Measurements from ENCODE around the gene ZBED1.
"Not testable (repeated sequence)": the region's sequence is repeated elsewhere in the genome, so short reads cannot be mapped to it uniquely, and the experiment has no call there.

Gene ZBED1

GRCh38 chrX:2500803-2501558 lies at the start of gene ZBED1, which contains the start of gene DHRSX:
TSS of gene ZBED1 (minus strand) at chrX:2500976. CDS start at chrX:2490719, 10,257 bp downstream.
TSS of gene DHRSX (minus strand) at chrX:2500976. CDS start at chrX:2500925, 51 bp downstream.
- DNase-seq, result no peak

GRCh38 chrX:2549876-2550275 lies 49.1 kb upstream of the ZBED1 start:
- no peak for DNase-seq

GRCh38 chrX:2548711-2549423 lies 48.1 kb upstream of the ZBED1 start:
- no peak for DNase-seq

- no peak for DNase-seq
These were observed 47.0 kb upstream of the ZBED1 start for GRCh38 chrX:2547736-2548135.

DNA sequence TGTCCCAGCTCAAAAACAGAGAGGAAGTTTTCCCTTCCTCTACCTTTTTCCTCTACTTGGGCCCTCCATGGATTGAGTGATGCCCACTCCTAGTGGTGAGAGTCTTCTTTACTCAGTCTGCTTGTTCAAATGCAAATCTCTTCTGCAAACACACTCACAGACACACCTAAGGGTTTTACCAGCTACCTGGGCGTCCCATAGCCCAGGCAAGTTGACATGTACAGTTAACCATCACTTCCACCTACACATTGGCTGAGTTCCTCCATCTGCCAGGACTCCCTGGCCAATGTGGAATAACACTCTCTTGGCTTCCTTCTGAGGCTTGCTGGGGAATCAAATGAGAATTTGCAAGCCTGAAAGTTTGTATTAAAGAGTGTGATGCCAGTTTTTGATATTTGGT lies 45.7 kb upstream of the ZBED1 start:
- no peak for DNase-seq

DNA sequence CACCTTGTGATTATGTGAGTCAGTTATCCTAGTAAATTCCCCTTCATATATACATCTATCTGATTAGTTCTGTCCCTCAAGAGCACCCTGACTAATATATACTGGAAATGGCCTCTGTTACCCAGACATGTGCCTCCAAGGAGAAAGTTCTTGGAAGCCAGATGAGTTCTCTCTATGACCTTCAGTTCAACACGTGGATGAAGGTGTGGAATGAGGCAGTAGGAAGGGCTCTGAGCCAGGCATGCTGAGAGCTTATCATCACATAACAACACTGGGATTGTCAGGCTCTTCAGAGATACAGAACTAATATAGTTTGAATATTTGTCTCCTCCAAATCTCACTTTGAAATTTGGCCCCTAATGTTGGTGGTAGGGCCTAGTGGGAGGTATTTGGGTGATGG lies 44.4 kb upstream of the ZBED1 start:
- DNase-seq, result no peak

DNA sequence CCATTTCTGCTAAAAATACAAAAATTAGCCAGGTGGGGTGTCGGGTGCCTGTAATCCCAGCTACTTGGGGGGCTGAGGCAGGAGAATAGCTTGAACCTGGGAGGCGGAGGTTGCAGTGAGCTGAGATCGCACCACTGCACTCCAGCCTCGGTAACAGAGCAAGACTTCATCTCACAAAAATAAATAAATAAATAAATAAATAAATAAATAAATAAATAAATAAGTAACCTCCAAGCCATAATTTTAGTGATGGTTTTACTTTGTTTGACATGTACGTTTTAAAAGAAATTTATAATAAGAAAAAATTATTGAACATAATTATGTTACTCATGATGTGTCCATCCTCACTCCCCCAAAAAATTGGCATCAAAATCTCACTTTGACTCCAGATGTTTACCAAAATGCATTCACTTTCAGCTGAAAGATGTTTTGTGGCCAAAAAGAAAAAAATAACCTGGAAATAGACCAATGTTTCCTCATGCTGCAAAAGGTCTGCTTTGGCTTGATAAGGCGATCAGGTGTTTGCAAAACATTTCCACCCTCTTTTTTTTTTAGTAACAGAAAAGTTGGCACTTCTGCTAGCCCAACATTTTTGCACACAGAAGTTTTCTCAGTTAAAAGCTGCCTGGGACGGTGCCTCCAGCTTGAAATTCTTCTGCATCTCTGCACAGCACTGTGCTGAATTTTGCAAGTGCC lies 42.2 kb upstream of the ZBED1 start:
- DNase-seq, result no peak

- no peak for DNase-seq
These were observed 40.8 kb upstream of the ZBED1 start for GRCh38 chrX:2541603-2542002.

DNA sequence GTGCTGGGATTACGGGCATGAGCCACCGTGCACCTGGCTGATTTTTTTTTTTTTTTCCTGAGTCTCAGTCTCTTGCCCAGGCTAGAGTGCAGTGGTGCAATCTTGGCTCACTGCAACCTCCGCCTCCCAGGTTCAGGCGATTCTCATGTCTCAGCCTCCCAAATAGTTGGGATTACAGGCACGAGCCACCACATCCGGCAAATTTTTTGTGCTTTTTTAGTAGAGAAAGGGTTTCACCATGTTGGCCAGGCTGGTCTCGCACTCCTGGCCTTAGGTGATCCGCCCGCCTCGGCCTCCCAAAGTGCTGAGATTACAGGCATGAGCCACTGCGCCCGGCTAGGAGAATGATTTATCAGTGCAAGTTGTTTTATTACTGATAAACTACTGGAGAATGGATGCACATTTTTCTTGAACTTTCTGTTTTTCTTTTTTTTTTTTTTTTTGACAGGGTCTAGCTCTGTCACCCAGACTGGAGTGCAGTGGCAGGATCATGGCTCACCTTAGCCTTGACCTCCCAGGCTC lies 39.7 kb upstream of the ZBED1 start:
- DNase-seq, result no peak

DNA sequence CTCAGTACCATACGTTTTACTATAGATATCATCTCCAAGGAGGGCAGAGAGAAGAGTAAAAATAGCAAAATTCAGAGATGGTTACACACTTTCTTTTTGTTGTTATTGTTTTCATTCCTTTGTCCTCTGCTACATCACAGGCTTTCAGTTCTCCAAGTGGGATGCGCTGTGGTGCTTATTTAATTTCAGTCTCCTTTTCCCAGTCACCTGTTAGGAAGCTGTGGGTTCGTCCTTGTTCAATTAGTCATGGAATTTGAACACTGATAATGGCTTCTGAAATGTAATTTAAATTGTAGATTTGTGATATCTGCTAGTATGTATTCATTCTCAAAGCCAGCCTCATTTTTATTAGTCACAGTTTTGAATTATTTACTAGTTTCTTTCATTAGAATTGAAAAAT lies 38.8 kb upstream of the ZBED1 start:
- DNase-seq, result no peak

GRCh38 chrX:2538031-2538757 lies 37.4 kb upstream of the ZBED1 start:
- DNase-seq, result no peak

- no peak for DNase-seq
These were observed 36.2 kb upstream of the ZBED1 start for GRCh38 chrX:2536974-2537373.

GRCh38 chrX:2536141-2536540 lies 35.4 kb upstream of the ZBED1 start:
- DNase-seq, result no peak

GRCh38 chrX:2534261-2535021 lies 33.7 kb upstream of the ZBED1 start:
- DNase-seq, result not testable (repeated sequence)

GRCh38 chrX:2533424-2533823 lies 32.6 kb upstream of the ZBED1 start:
- DNase-seq, result no peak

DNA sequence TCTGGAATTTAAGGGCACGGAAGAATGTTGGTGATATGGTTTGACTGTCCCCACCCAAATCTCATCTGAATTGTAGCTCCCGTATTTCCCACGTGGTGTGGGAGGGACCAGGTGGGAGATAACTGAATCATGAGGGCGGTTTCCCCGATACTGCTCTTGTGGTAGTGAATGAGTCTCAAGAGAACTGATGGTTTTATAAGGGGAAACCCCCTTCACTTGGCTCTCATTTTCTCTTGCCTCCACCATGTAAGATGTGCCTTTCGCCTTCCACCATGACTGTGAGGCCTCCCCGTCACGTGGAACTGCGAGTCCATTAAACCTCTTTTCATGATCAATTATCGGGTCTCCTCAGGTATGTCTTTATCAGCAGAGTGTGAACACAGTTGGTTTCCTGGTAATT lies 25.6 kb upstream of the ZBED1 start:
- DNase-seq, result no peak

DNA sequence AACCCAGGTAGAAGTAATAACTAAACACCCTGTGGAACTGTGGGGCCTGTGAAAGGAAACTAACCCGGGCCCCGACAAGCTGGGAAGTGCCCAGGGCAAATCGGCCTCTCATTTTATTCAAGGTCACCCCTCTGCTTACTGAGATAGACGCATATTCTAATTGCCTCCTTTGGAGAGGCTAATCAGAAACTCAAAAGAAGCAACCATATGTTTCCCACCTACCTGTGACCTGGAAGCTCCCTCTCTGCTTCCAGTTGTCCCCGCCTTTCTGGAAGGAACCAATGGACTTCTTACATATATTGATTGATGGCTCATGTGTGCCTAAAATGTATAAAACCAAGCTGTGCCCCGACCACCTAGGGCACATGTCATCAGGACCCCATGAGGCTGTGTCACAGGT lies 23.1 kb upstream of the ZBED1 start:
- no peak for DNase-seq

- no peak for DNase-seq
These were observed 21.2 kb upstream of the ZBED1 start for GRCh38 chrX:2521927-2522386.

- DNase-seq, result no peak
These were observed 20.5 kb upstream of the ZBED1 start for GRCh38 chrX:2521092-2521926.

DNA sequence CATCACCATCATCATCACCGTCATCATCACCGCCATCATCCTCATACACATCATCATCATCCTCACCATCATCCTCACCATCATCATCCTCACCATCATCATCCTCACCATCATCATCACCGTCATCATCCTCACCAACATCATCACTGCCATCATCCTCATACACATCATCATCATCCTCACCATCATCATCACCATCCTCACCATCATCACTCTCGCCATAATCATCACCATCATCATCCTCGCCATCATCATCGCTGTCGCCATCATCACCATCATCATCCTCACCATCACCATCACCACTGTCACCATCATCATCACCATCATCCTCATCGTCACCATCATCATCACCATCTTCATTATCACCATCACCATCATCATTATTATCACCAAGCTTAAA lies 19.8 kb upstream of the ZBED1 start:
- no peak for DNase-seq

DNA sequence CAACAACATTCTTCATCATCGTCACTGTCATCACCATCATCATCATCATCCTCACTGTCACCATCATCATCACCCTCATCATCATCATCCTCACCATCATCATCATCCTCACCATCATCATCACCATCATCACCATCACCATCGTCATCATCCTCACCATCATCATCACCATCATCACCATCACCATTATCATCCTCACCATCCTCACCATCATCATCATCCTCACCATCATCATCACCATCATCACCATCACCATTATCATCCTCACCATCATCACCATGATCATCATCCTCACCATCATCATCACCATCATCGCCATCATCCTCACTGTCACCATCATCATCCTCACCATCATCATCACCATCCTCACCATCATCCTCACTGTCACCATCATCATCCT lies 18.9 kb upstream of the ZBED1 start:
- not testable (repeated sequence) for DNase-seq

All from SIG-M5 (cell line).